OCI-LY1 (cell line): Measurements from ENCODE around the gene CACNA2D3.

Experiments used
- CTCF ChIP-seq: fragments of 200-600 bp; sonication (generic), shearing (Covaris generic); IDR thresholded peaks from 2 replicates; pipeline ENCODE4 v1.5.1; 2017; ENCODE audit warnings: mild to moderate bottlenecking, antibody characterized with exemption, low read length, moderate library complexity, mixed read lengths
- EZH2 ChIP-seq: fragments of 200-600 bp; sonication (generic), shearing (Covaris generic); IDR thresholded peaks from 2 replicates; pipeline ENCODE4 v1.8.0; 2017; ENCODE audit warnings: borderline replicate concordance, mixed run types, mild to moderate bottlenecking, antibody characterized with exemption, low read length, moderate library complexity, mixed read lengths

DNA sequence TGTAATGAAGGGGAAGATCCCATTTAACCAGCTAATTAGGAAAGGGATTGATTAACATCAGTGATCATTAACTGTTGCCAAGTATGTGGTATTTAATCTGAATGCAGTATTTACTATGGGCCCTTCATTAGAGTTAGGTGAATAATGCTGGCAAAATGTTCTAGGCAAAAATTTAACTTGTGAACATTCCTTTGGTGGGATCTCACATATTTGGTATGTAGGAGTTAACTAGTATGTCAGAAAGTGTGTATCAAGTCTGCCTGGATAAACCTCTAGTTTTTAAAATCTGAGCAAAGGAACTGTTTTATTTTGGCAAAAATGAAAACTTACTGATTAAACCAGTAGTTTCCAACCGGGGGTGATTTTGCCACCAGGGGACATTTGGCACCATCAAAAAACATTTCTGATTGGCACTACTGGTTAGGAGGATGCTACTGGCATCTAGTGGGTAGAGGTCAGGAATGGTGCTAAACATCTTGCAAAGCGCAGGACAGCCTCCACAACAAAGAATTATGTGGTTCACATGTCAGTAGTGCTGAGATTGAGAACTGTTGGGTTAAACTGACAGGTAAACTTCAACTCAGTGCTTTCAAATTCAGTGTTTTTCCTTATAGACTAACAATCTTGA is 783.0 kb downstream of the CACNA2D3 start:
- TF ChIP-seq CTCF (no peak), EZH2 (no peak)
